Lower leg skin (tissue), 3 donors: ENCODE data around the gene ADIRF.

Experiments
- CTCF ChIP-seq, 3 donors: fragments of 450-650 bp; IDR thresholded peaks; one replicate each; pipeline ENCODE4 v1.5.1; 2016; ENCODE audit warnings: antibody characterized with exemption in 3 of 3, mild to moderate bottlenecking in 3 of 3, moderate library complexity in 2 of 3
- POLR2A ChIP-seq, 2 donors: fragments of 450-650 bp; IDR thresholded peaks; one replicate each; pipeline ENCODE4 v1.6.1; 2016 to 2017; ENCODE audit warnings: antibody characterized with exemption in 2 of 2, mild to moderate bottlenecking in 1 of 2, moderate library complexity in 1 of 2

- TF ChIP-seq POLR2A (IDR thresholded peaks at IDR 0.05): no peak
- no peak for TF ChIP-seq CTCF (IDR thresholded peaks at IDR 0.05)
Observed at GRCh38 chr10:86961481-86962091, 6.7 kb upstream of the ADIRF start.
